BJ (cell line): ENCODE results near the gene MCRIP2. TPM values are rescaled to one million over a fixed set of nuclear protein-coding genes. Genes with fewer than 3 reads are reported as not detected.
"Not testable (repeated sequence)": the region's sequence is repeated elsewhere in the genome, so short reads cannot be mapped to it uniquely, and the experiment has no call there.

ENCODE experiments used
- CTCF ChIA-PET: fragments of 350-600 bp; formaldehyde crosslinking; extraction: SDS; loops from one replicate; lab custom pipeline; 2021; ENCODE audit warnings: antibody characterized with exemption, inconsistent platforms; lab: Yijun Ruan, JAX
- POLR2A ChIA-PET: fragments of 300-600 bp; sonication (Branson Sonifier 250); formaldehyde crosslinking; extraction: SDS; loops from one replicate; lab custom pipeline; 2021; ENCODE audit warnings: antibody characterized with exemption; lab: Charles Lee
- DNase-seq: peaks from one replicate; pipeline ENCODE4 v3.0.0-alpha.2; 2011; ENCODE audit warnings: low read depth
- H3K27me3 ChIP-seq: 2 replicates; pipeline ENCODE4 v1.6.0; 2011; ENCODE audit warnings: low read length; ENCODE audit not compliant: control insufficient read depth, insufficient read depth
- H3K36me3 ChIP-seq: 2 replicates; pipeline ENCODE4 v1.5.1; 2011; ENCODE audit warnings: low read length; ENCODE audit not compliant: control insufficient read depth, insufficient read depth
- H3K4me3 ChIP-seq: 2 replicates; pipeline ENCODE4 v1.5.1; 2011; ENCODE audit warnings: low read depth, mild to moderate bottlenecking, control low read depth, low read length
- polyA plus RNA-seq: library from polyadenylated mRNA; depleted of rRNA; stranded (reverse); fragments of >200 nt; gene quantifications from 2 replicates; pipeline ENCODE4 v1.2.3, GENCODE V29; 2011
- TF ChIP-seq, protein P1 (sequence below): IDR thresholded peaks from 2 replicates; pipeline ENCODE4 v1.5.1; 2011; ENCODE audit warnings: low read depth, mild to moderate bottlenecking, control low read depth, inconsistent platforms, low read length, moderate library complexity; ENCODE audit not compliant: insufficient read depth

The MCRIP2 gene
- polyA plus RNA-seq, 1 experiment = 16.5 TPM

GRCh38 chr16:686459-687260 is 45.0 kb downstream of the MCRIP2 start:
- TF ChIP-seq, protein P1, sequence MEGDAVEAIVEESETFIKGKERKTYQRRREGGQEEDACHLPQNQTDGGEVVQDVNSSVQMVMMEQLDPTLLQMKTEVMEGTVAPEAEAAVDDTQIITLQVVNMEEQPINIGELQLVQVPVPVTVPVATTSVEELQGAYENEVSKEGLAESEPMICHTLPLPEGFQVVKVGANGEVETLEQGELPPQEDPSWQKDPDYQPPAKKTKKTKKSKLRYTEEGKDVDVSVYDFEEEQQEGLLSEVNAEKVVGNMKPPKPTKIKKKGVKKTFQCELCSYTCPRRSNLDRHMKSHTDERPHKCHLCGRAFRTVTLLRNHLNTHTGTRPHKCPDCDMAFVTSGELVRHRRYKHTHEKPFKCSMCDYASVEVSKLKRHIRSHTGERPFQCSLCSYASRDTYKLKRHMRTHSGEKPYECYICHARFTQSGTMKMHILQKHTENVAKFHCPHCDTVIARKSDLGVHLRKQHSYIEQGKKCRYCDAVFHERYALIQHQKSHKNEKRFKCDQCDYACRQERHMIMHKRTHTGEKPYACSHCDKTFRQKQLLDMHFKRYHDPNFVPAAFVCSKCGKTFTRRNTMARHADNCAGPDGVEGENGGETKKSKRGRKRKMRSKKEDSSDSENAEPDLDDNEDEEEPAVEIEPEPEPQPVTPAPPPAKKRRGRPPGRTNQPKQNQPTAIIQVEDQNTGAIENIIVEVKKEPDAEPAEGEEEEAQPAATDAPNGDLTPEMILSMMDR = no peak
- ChIA-PET CTCF (interaction anchor here (0.7 to 1.1 kb wide), 2 partner anchors 33 to 94 kb away, joined by 4 read pairs; no protein-coding TSS in a partner anchor), POLR2A (no interaction called here)
- H3K36me3 ChIP-seq = peaks cover 21% of the 10 kb centered on the region
- no peak for DNase-seq
- no peaks in the 10 kb centered on the region for H3K27me3 ChIP-seq
- no peak overlapping the region for H3K4me3 ChIP-seq

GRCh38 chr16:687499-687898 is 45.9 kb downstream of the MCRIP2 start:
- DNase-seq = no peak
- Histone ChIP-seq H3K4me3 (no peak overlapping the region), H3K27me3 (no peaks in the 10 kb centered on the region; the same call in 1 of the 2 replicates), H3K36me3 (peaks cover 12% of the 10 kb centered on the region)
- TF ChIP-seq, protein P1 = no peak
- POLR2A ChIA-PET = no interaction called here
- CTCF ChIA-PET = interaction anchor here (0.7 kb wide), 1 partner anchor 23 kb away, joined by 3 read pairs; no protein-coding TSS in a partner anchor

DNA sequence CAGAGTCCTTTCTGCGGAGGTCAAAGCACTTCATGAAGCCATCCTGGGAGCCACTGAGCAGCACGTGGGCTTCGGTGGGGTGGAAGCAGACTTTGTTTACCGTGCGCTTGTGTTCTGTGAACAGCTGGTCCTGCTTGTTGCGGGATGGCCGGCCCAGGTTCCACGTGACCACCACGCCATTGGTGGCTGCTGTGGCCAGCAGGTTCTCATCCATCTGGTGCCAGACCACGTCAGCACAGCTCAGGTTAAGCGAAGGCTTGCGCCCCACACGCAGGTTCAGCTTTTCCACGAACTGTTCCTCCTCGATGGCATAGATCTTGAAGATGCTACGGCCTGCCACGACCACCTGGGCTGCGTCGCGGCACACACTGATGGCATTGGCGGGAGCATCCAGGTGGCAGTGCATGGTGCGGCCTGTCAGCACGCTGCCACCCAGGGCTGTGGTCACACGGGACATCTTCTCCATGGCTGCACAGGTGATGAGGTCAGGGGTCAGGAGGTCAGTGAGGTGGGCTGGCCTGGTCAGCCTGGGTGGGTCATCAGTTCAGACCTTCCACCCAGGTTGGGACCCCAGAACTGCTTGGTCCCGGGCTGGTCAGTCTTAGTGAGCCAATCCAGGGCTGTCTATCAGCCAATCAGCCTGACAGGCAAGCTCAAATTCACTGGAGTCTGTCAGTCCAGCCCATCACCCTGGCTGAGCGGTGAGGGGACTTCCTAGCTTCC is 47.7 kb downstream of the MCRIP2 start:
- ChIA-PET CTCF (interaction anchor here (0.6 to 1.5 kb wide), 5 partner anchors 12 to 97 kb away, joined by 3 to 4 read pairs (median 3); partner anchors contain the start of gene RHOT2), POLR2A (no interaction called here)
- DNase-seq = no peak
- peaks cover 5% of the 10 kb centered on the region for H3K36me3 ChIP-seq
- H3K4me3 ChIP-seq = peak overlapping the region; percentile 76
- TF ChIP-seq, protein P1 = no peak
- peaks cover 10% of the 10 kb centered on the region for H3K27me3 ChIP-seq

DNA sequence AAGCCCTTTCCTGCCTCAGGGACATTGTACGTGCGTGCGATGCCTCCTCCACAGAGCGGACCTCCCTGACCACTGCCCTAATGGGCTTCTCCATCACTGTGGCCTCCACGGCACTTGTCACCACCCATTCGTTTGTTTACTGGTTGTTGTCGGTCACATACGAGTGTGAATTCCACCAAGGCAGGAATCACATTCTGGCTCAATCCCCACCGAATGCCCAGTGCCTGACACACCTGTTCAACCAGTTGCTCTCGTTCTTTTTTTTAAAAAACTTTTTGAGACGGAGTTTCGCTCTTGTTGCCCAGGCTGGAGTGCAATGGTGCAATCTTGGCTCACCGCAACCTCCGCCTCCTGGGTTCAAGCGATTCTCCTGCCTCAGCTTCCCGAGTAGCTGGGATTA is 49.6 kb downstream of the MCRIP2 start:
- H3K36me3 ChIP-seq, DNase-seq, CTCF ChIA-PET, POLR2A ChIA-PET, H3K4me3 ChIP-seq: not testable (repeated sequence)
- H3K27me3 ChIP-seq = peaks cover 18% of the 10 kb centered on the region

DNA sequence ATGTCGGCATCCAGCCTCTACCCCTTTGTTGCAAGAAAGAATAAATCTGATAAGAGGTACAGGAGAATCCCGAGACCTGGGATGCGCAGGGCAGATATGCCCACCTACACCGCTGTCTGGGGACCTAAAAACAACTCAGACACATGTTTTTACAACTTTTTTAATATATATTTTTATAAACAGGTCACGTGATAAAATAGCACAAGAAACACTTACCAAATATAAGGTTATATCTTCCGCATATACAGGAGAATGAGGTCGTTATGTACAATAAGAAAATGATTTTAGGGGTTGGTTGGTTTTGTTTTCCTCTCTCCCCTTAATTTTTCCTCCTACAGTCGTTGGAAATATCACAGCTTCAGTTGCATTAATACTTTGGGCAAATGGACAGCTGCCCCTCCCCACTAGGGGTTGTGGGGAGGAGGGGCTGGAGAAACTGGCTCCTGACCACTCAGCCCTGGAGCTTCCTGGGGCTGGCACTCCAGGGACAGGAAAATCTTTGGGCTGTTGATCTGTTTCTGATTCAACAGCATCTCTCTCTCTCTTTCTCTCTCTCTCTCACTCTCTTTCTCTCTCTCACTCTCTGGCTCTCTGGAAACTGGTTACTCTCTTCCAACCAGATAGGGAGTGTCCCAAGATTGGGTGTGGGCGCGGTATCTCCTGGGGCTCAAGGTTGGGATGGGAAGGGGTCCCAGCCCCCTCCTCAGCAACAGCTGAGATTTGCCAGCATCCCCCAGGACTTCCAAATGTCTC is 50.9 kb downstream of the MCRIP2 start:
- Histone ChIP-seq H3K4me3 (no peak overlapping the region), H3K36me3 (no peaks in the 10 kb centered on the region), H3K27me3 (peaks cover 21% of the 10 kb centered on the region)
- ChIA-PET POLR2A (no interaction called here), CTCF (no interaction called here)
- TF ChIP-seq, protein P1 = no peak
- no peak for DNase-seq
